K562 (cell line): ENCODE results near the gene LRP4. TPM values are rescaled to one million over a fixed set of nuclear protein-coding genes. Genes with fewer than 3 reads are reported as not detected.

Source experiments
- ATAC-seq: fragments of 200-7000 bp; cut with Tn5 transposase; 3 replicates; pipeline ENCODE4 v1.9.1; 2020; ENCODE audit warnings: moderate library complexity
- BruUV-seq: library from RNA; stranded (reverse); fragments of 400-500 nt; replicated peaks from 2 replicates; lab custom pipeline; 2021; lab: Mats Ljungman, UMichigan
- CTCF ChIA-PET: fragments of 300-600 bp; formaldehyde crosslinking; extraction: SDS; loops from one replicate; lab custom pipeline; 2021; ENCODE audit warnings: low intra/inter-chr PET ratio; lab: Yijun Ruan, JAX
- POLR2A ChIA-PET: fragments of 300-600, 350-650 bp; sonication (Branson Sonifier 250); formaldehyde crosslinking; extraction: SDS; loops from one replicate; lab custom pipeline; 2021; ENCODE audit warnings: antibody characterized with exemption, inconsistent platforms; lab: Yijun Ruan, JAX
- DNase-seq, 4 experiments: peaks; one replicate each; pipeline versions ENCODE4 v3.0.0 to v3.0.0-alpha.2; 2011 to 2018; ENCODE audit warnings: low spot score in 3 of 4, mixed read lengths in 3 of 4; ENCODE audit errors: extremely low read depth in 1 of 4
- FAIRE-seq: peaks from 2 replicates; lab custom pipeline; 2011; peaks lifted over from hg19 to GRCh38; lab: Jason Lieb, UNC
- H2AFZ ChIP-seq: 2 replicates; pipeline ENCODE4 v1.6.0; 2011; ENCODE audit warnings: low read depth, low read length, control low read depth, inconsistent platforms
- H3K27ac ChIP-seq: fragments of 200-600 bp; 3 replicates; pipeline ENCODE4 v1.8.0; 2011; ENCODE audit warnings: low read depth, mild to moderate bottlenecking, control low read depth, inconsistent platforms, low read length, moderate library complexity, mixed read lengths; ENCODE audit errors: extremely low read depth
- H3K27me3 ChIP-seq, 2 experiments: fragments of 300-600 bp in 1 of 2; 2 replicates in 1 of 2; 3 replicates in 1 of 2; pipeline versions ENCODE4 v1.6.0 to v1.8.0; 2011; ENCODE audit warnings: inconsistent platforms in 2 of 2, low read length in 2 of 2, mild to moderate bottlenecking in 1 of 2, mixed read lengths in 1 of 2, moderate library complexity in 1 of 2; ENCODE audit not compliant: control insufficient read depth in 2 of 2, insufficient read depth in 2 of 2
- H3K36me3 ChIP-seq: fragments of 300-600 bp; 3 replicates; pipeline ENCODE4 v1.8.0; 2011; ENCODE audit warnings: mild to moderate bottlenecking, low read length, inconsistent platforms; ENCODE audit not compliant: control insufficient read depth, insufficient read depth
- H3K4me1 ChIP-seq, 2 experiments: fragments of 200-600 bp in 1 of 2; replicated peaks in 1 of 2; 2 replicates in 1 of 2; 3 replicates in 1 of 2; pipeline versions ENCODE4 v1.5.1 to v1.8.0; 2011; ENCODE audit warnings: inconsistent platforms in 2 of 2, low read length in 2 of 2, mild to moderate bottlenecking in 1 of 2, mixed read lengths in 1 of 2, moderate library complexity in 1 of 2; ENCODE audit not compliant: control insufficient read depth in 2 of 2, insufficient read depth in 2 of 2
- H3K4me2 ChIP-seq: 2 replicates; pipeline ENCODE4 v1.6.1; 2011; ENCODE audit warnings: low read length, control low read depth, inconsistent platforms, mixed read lengths; ENCODE audit not compliant: insufficient read depth
- H3K4me3 ChIP-seq: fragments of 200-600 bp; sonication (generic), shearing (Covaris generic); 2 replicates; pipeline ENCODE4 v1.5.1; 2016; ENCODE audit warnings: control low read depth, inconsistent platforms
- H3K79me2 ChIP-seq: fragments of 200-600 bp; 3 replicates; pipeline ENCODE4 v1.8.0; 2011; ENCODE audit warnings: low read length, inconsistent platforms; ENCODE audit not compliant: control insufficient read depth, insufficient read depth
- H3K9ac ChIP-seq, 2 experiments: 2 replicates each; pipeline versions ENCODE4 v1.6.0 to v1.6.1; 2011; ENCODE audit warnings: low read depth in 2 of 2, low read length in 2 of 2, control low read depth in 1 of 2, inconsistent platforms in 1 of 2, mild to moderate bottlenecking in 1 of 2, mixed read lengths in 1 of 2; ENCODE audit not compliant: insufficient read depth in 1 of 2
- H3K9me1 ChIP-seq: one replicate; pipeline ENCODE4 v1.6.0; 2011; ENCODE audit warnings: inconsistent platforms, mild to moderate bottlenecking, low read length, moderate library complexity; ENCODE audit not compliant: control insufficient read depth, insufficient read depth
- H3K9me3 ChIP-seq: replicated peaks from 2 replicates; pipeline ENCODE4 v1.5.1; 2011; ENCODE audit warnings: low read depth, low read length, inconsistent platforms; ENCODE audit not compliant: control insufficient read depth, insufficient read depth
- H4K20me1 ChIP-seq: replicated peaks from 2 replicates; pipeline ENCODE4 v1.6.1; 2011; ENCODE audit warnings: low read length, inconsistent platforms, mixed read lengths; ENCODE audit not compliant: control insufficient read depth, insufficient read depth
- CREBBP ChIP-seq: IDR thresholded peaks from one replicate; pipeline ENCODE4 v1.6.1; 2012; ENCODE audit warnings: low read depth, mild to moderate bottlenecking, control low read depth, inconsistent platforms, low read length
- FOXP4 ChIP-seq: sonication (generic); formaldehyde crosslinking; IDR thresholded peaks from 2 replicates; pipeline ENCODE4 v1.8.0; 2022; ENCODE audit warnings: mild to moderate bottlenecking, missing genetic modification reagents, borderline replicate concordance
- HNRNPL ChIP-seq: fragments of 200-400 bp; formaldehyde crosslinking; IDR thresholded peaks from 2 replicates; pipeline ENCODE4 v1.6.1; 2017; ENCODE audit warnings: low read depth, mild to moderate bottlenecking, low read length
- MTA2 ChIP-seq: fragments of 450-650 bp; IDR thresholded peaks from 2 replicates; pipeline ENCODE4 v1.6.1; 2016; ENCODE audit warnings: low read depth
- POLR2AphosphoS2 ChIP-seq: IDR thresholded peaks from 2 replicates; pipeline ENCODE4 v1.6.1; 2012; ENCODE audit warnings: low read length, improper control_type of control experiment
- POLR3A ChIP-seq: IDR thresholded peaks from 2 replicates; pipeline ENCODE4 v1.6.1; 2011; ENCODE audit warnings: borderline replicate concordance, mild to moderate bottlenecking, moderate library complexity; ENCODE audit not compliant: insufficient read length, insufficient read depth; ENCODE audit errors: extremely low read depth
- RFX1 ChIP-seq: fragments of 450-650 bp; IDR thresholded peaks from 2 replicates; pipeline ENCODE4 v1.6.1; 2016; ENCODE audit warnings: mild to moderate bottlenecking, moderate library complexity
- SAFB ChIP-seq: fragments of 200-400 bp; formaldehyde crosslinking; IDR thresholded peaks from 2 replicates; pipeline ENCODE4 v1.6.1; 2017; ENCODE audit warnings: low read depth, low read length, borderline replicate concordance
- SAFB2 ChIP-seq: fragments of 200-400 bp; formaldehyde crosslinking; IDR thresholded peaks from 2 replicates; pipeline ENCODE4 v1.6.1; 2018; ENCODE audit warnings: borderline replicate concordance, low read length, low read depth, moderate library complexity; ENCODE audit not compliant: severe bottlenecking
- TFAM ChIP-seq: fragments of 250-450 bp; sonication (Bioruptor Pico); conservative IDR thresholded peaks from 2 replicates; pipeline ENCODE4 v1.5.0; 2021; ENCODE audit warnings: mild to moderate bottlenecking, moderate library complexity
- ZBTB2 ChIP-seq: fragments of 450-650 bp; IDR thresholded peaks from 2 replicates; pipeline ENCODE4 v1.6.1; 2016; ENCODE audit warnings: antibody characterized with exemption
- ZNF512 ChIP-seq: IDR thresholded peaks from 2 replicates; pipeline ENCODE4 v1.6.1; 2016; ENCODE audit warnings: missing genetic modification characterization, missing compliant biosample characterization
- WGBS: fragments of 100-300 bp; shearing (Covaris generic); methylation state at CpG from one replicate; pipeline ENCODE4 v1.1.6; 2016; ENCODE audit warnings: low coverage, mixed read lengths; ENCODE audit not compliant: insufficient coverage; ENCODE audit errors: missing lambda C conversion rate; 5-methylcytosine and 5-hydroxymethylcytosine counted together
- in situ Hi-C: fragments of 300-500 bp; cut with MboI; formaldehyde crosslinking; loops from 4 replicates; pipeline ENCODE4 v1.15.0; 2018; ENCODE audit warnings: inconsistent platforms, mixed read lengths
- intact Hi-C: fragments of 100-400 bp; cut with micrococcal nuclease; formaldehyde crosslinking; loops from 2 replicates; pipeline ENCODE4 v1.14.2; 2022
- polyA plus RNA-seq, 8 experiments: library from polyadenylated mRNA; depleted of rRNA in 4 of 8; stranded (reverse) in 5 of 8; unstranded in 3 of 8; fragments of >200 nt; fragmentation: Nextera tagmentation in 2 of 8; fragmentation: Illumina TruSeq in 1 of 8; extraction: Ambion mirVana in 2 of 8; extraction: Trizol in 1 of 8; gene quantifications; 2 replicates each; pipeline versions ENCODE4 v1.2.1 to v1.2.3, GENCODE V29; 2011 to 2014; ENCODE audit warnings: inconsistent platforms in 1 of 8, missing spikeins in 1 of 8
- total RNA-seq, 7 experiments: library from RNA; depleted of rRNA in 6 of 7; stranded (reverse); fragments of >200 nt in 6 of 7; fragmentation: Illumina TruSeq in 2 of 7; extraction: Trizol in 2 of 7; gene quantifications; 2 replicates each; pipeline versions ENCODE4 v1.2.1 to v1.2.3, GENCODE V29; 2011 to 2021; ENCODE audit warnings: low replicate concordance in 1 of 7

LRP4 gene
- total and polyA plus RNA-seq, 9 of the 15 experiments (the other 6 are each of a cell fraction or from before 2014, with no cell fraction given): 0.04 to 0.54 (median 0.10) TPM

- TF ChIP-seq FOXP4: no peak
Measured at GRCh38 chr11:46858920-46859546, 59.3 kb downstream of the LRP4 start (continued).

- Histone ChIP-seq H3K27me3 (no peaks in the 10 kb centered on the region), H3K36me3 (no peaks in the 10 kb centered on the region), H3K9me1 (no peaks in the 10 kb centered on the region), H3K9me3 (no peaks in the 10 kb centered on the region), H3K4me3 (no peak overlapping the region), H2AFZ (no peak overlapping the region), H3K79me2 (no peaks in the 10 kb centered on the region), H3K4me2 (no peak overlapping the region), H3K9ac (no peak overlapping the region), H3K27ac (no peak overlapping the region), H3K4me1 (peaks cover 0 to 14% of the 10 kb centered on the region in 2 experiments; a peak in 2 of 5 replicates), H4K20me1 (no peaks in the 10 kb centered on the region)
- ChIA-PET CTCF (no interaction called here), POLR2A (interaction anchor here (0.6 to 1.8 kb wide), 7 partner anchors 9 to 467 kb away, joined by 3 to 6 read pairs (median 3); partner anchors contain the start of gene CKAP5)
- intact Hi-C loops (no loop called here), in situ Hi-C loops (no loop called here)
- BruUV-seq: no TSS peak
- no peak for FAIRE-seq
- 10% methylated on average over 4 of the region's 4 CpGs for WGBS
- DNase-seq: no peak
- ATAC-seq: no peak
- TF ChIP-seq POLR2AphosphoS2 (no peak), SAFB (no peak), POLR3A (no peak), ZNF512 (tag) (no peak), HNRNPL (no peak), SAFB2 (no peak), TFAM (CRISPR knock-in tag) (no peak), MTA2 (no peak), ZBTB2 (no peak), CREBBP (no peak), RFX1 (no peak)
Measured at GRCh38 chr11:46857666-46858065, 60.7 kb downstream of the LRP4 start.
